Heart left ventricle (tissue), 16 donors: ENCODE measurements around the gene C10orf53. TPM values are rescaled to one million over a fixed set of nuclear protein-coding genes. Genes with fewer than 3 reads are reported as not detected.

Experiments used
- ATAC-seq, 4 donors: fragments of 200-7000 bp; cut with Tn5 transposase; one replicate each; pipeline ENCODE4 v1.9.1; 2020 to 2022; ENCODE audit warnings: moderate library complexity in 4 of 4, mild to moderate bottlenecking in 3 of 4, moderate number of reproducible peaks in 1 of 4
- DNase-seq, 5 donors: peaks; one replicate each; pipeline ENCODE4 v3.0.0-alpha.2; 2020
- H3K27ac ChIP-seq, 12 donors: fragments of 200-600 bp; sonication (generic) in 4 of 12; one replicate each; pipeline versions ENCODE4 v1.5.0 to v1.8.0; 2016 to 2022; ENCODE audit warnings: mild to moderate bottlenecking in 2 of 12
- H3K27me3 ChIP-seq, 9 donors: fragments of 200-600 bp; sonication (generic) in 2 of 9; one replicate each; pipeline versions ENCODE4 v1.5.1 to v1.8.0; 2016 to 2022; ENCODE audit warnings: mild to moderate bottlenecking in 3 of 9
- H3K36me3 ChIP-seq, 9 donors: fragments of 200-600 bp; sonication (generic) in 2 of 9; one replicate each; pipeline versions ENCODE4 v1.5.0 to v1.8.0; 2018 to 2022; ENCODE audit warnings: mild to moderate bottlenecking in 2 of 9
- H3K4me1 ChIP-seq, 12 donors: fragments of 200-600 bp; sonication (generic) in 4 of 12; one replicate each; pipeline versions ENCODE4 v1.5.0 to v1.8.0; 2016 to 2022; ENCODE audit warnings: mild to moderate bottlenecking in 3 of 12
- H3K4me3 ChIP-seq, 12 donors: fragments of 200-600 bp; sonication (generic) in 4 of 12; one replicate each; pipeline versions ENCODE4 v1.5.0 to v1.8.0; 2017 to 2022; ENCODE audit warnings: mild to moderate bottlenecking in 9 of 12, moderate library complexity in 4 of 12
- H3K9me3 ChIP-seq, 12 donors: fragments of 200-600 bp; sonication (generic) in 4 of 12; one replicate each; pipeline versions ENCODE4 v1.5.0 to v1.8.0; 2016 to 2022; ENCODE audit warnings: mild to moderate bottlenecking in 1 of 12
- CTCF ChIP-seq, 12 donors: fragments of 200-600 bp; sonication (generic) in 4 of 12; IDR thresholded peaks; one replicate each; pipeline versions ENCODE4 v1.5.0 to v1.8.0; 2018 to 2022; ENCODE audit warnings: antibody characterized with exemption in 12 of 12, mild to moderate bottlenecking in 5 of 12
- POLR2A ChIP-seq, 2 donors: fragments of 450-650 bp; IDR thresholded peaks; one replicate each; pipeline ENCODE4 v1.6.1; 2017; ENCODE audit warnings: antibody characterized with exemption in 2 of 2, mild to moderate bottlenecking in 2 of 2, moderate library complexity in 2 of 2
- WGBS, 4 donors: extraction: QIAGEN DNeasy Blood & Tissue Kit in 2 of 4; methylation state at CpG; one replicate each; pipeline versions ENCODE4 v1.1.5 to v1.1.7; 2013 to 2018; 5-methylcytosine and 5-hydroxymethylcytosine counted together
- intact Hi-C, 10 donors: fragments of 100-400 bp; cut with DNase I; formaldehyde crosslinking; loops; one replicate each; pipeline versions ENCODE4 v1.11.1 to v1.14.2; 2022
- long read RNA-seq, 3 donors: library from polyadenylated mRNA; unstranded; transcript quantifications; one replicate each; pipeline ENCODE4 v2.0.0, GENCODE V29; 2020 to 2021
- polyA plus RNA-seq, 2 donors: library from polyadenylated mRNA; stranded (reverse); fragments of 200-250 nt; gene quantifications; one replicate each; pipeline ENCODE4 v1.2.3, GENCODE V29; 2013
- total RNA-seq, 9 donors: library from RNA; depleted of rRNA in 2 of 9; stranded (reverse); fragments of >200 nt in 2 of 9; fragmentation: NEBNext Ultra II Directional in 3 of 9; extraction: Animal tissue kit (Norgen Biotek cat#: 25700) in 3 of 9; gene quantifications; one replicate each; pipeline versions ENCODE4 v1.1.0 to v1.2.4, GENCODE V29; 2016 to 2023
- donor health status: ischemic (EF 13 %, LVEDD 7.1; RV severe dilation, severe dysfunction).
- donor health status: healthy with polysubstance abuse.
- donor health status: DM: no; HTN: yes; CAD: no.
- donor health status: DM: no; HTN: no; CAD: no.
- donor health status: ischemic (EF 25% LVEDD 6.9; RV normal size, moderate dysfunction).
- donor health status: ischemic (EF 25% LVEDD 5.7; RV mildly dilated, moderate dysfunction).
- donor health status: healthy.
- donor health status: DM: yes; HTN: yes; CAD: no.
- donor health status: ischemic (EF 35%, LVEDD 5.7; RV mildly dilated, moderate dysfunction).
- donor health status: nonischemic (EF 11% LVEDD 7.7; RV severe dilation, severe dysfunction).
- donor health status: DM: yes; HTN: yes; CAD: no.
- donor health status: PGD.
- donor health status: ischemic (EF 29% LVEDD 5.4; RV normal size, mild dysfunction).
- donor health status: nonischemic (EF 23%, LVEDD 6.1; RV moderate dilation, normal function).

The C10orf53 gene
- total RNA-seq (not detected), polyA plus RNA-seq (not detected)
- long read RNA-seq, donor 1: 0 reads
- long read RNA-seq, donor 2: 0 reads
- long read RNA-seq, donor 3: 0 reads

- DNase-seq (peak in 3 of 5 donors; percentile 31 to 35 (median 34)), ATAC-seq (peak; percentile 71 to 95 (median 90))
- intact Hi-C loops: no loop called here
- H3K4me1 ChIP-seq: peaks cover 0 to 8% (median 0%) of the 10 kb centered on the region in 12 donors
- H3K36me3 ChIP-seq: no peaks in the 10 kb centered on the region
- no peak for TF ChIP-seq CTCF (IDR thresholded peaks at IDR 0.05)
- no peak for TF ChIP-seq POLR2A (IDR thresholded peaks at IDR 0.05)
- peaks cover 0 to 25% (median 3%) of the 10 kb centered on the region in 12 donors for H3K9me3 ChIP-seq
- H3K4me3 ChIP-seq: peak within 1 kb of the TSS in 3 of 12 donors; percentile 3 to 20 (median 16)
- no peak within 1 kb of the TSS for H3K27ac ChIP-seq
- 7 to 14% (median 9%) methylated on average over 21 to 36 of the region's 36 CpGs for WGBS, 4 donors
- H3K27me3 ChIP-seq: peaks cover 0 to 27% (median 3%) of the 10 kb centered on the region in 9 donors
These were observed at the start of gene C10orf53 for GRCh38 chr10:49679480-49679893. Gene C10orf53 (plus strand): TSS chr10:49679651. CDS start chr10:49679698, 47 bp downstream.

GRCh38 chr10:49631975-49632374 is 47.5 kb upstream of the C10orf53 start:
- TF ChIP-seq POLR2A (IDR thresholded peaks at IDR 0.05) (no peak), CTCF (IDR thresholded peaks at IDR 0.05) (no peak)
- Histone ChIP-seq H3K9me3 (no peaks in the 10 kb centered on the region), H3K27me3 (peaks cover 0 to 15% (median 0%) of the 10 kb centered on the region in 9 donors), H3K4me1 (no peaks in the 10 kb centered on the region), H3K36me3 (no peaks in the 10 kb centered on the region), H3K4me3 (no peak overlapping the region), H3K27ac (no peak overlapping the region)
- intact Hi-C loops: no loop called here
- no peak for ATAC-seq
- WGBS, 4 donors: 88 to 91% (median 89%) methylated on average over 6 of the region's 6 CpGs
- DNase-seq: peak in 1 of 5 donors; percentile 7

GRCh38 chr10:49632406-49633317 is 46.8 kb upstream of the C10orf53 start:
- intact Hi-C loops: no loop called here
- Histone ChIP-seq H3K9me3 (no peaks in the 10 kb centered on the region), H3K27me3 (peaks cover 0 to 15% (median 0%) of the 10 kb centered on the region in 9 donors), H3K4me3 (no peak overlapping the region), H3K27ac (no peak overlapping the region), H3K4me1 (no peaks in the 10 kb centered on the region), H3K36me3 (no peaks in the 10 kb centered on the region)
- ATAC-seq: no peak
- WGBS, 4 donors: 44 to 60% (median 49%) methylated on average over 11 to 12 of the region's 12 CpGs
- TF ChIP-seq POLR2A (IDR thresholded peaks at IDR 0.05) (no peak), CTCF (IDR thresholded peaks at IDR 0.05) (no peak)
- peak in 1 of 5 donors; percentile 4 for DNase-seq

- Histone ChIP-seq H3K27ac (no peak overlapping the region), H3K4me1 (no peaks in the 10 kb centered on the region), H3K4me3 (no peak overlapping the region), H3K36me3 (no peaks in the 10 kb centered on the region), H3K27me3 (peaks cover 0 to 14% (median 0%) of the 10 kb centered on the region in 9 donors), H3K9me3 (no peaks in the 10 kb centered on the region)
- 50 to 57% (median 52%) methylated on average over 12 to 13 of the region's 13 CpGs for WGBS, 4 donors
- no peak for TF ChIP-seq CTCF (IDR thresholded peaks at IDR 0.05)
- TF ChIP-seq POLR2A (IDR thresholded peaks at IDR 0.05): no peak
- ATAC-seq: no peak
- intact Hi-C loops: no loop called here
- no peak for DNase-seq
These were observed 46.0 kb upstream of the C10orf53 start for GRCh38 chr10:49633327-49634068.
